T1000 (cell line): ENCODE measurements around the gene KIF16B.
A peak's percentile ranks its signal among the peaks of the same experiment; 100 is the strongest.
"Not testable (repeated sequence)": the region's sequence is repeated elsewhere in the genome, so short reads cannot be mapped to it uniquely, and the experiment has no call there.

Source experiments
- DNase-seq: peaks from one replicate; lab custom pipeline; 2025; ENCODE audit warnings: mixed read lengths; lab: John Stamatoyannopoulos, UW

KIF16B gene

GRCh38 chr20:16475225-16475624 lies 98.0 kb downstream of the KIF16B start:
- no peak for DNase-seq

- DNase-seq, result no peak
Observed at GRCh38 chr20:16474363-16474762, 98.9 kb downstream of the KIF16B start.

GRCh38 chr20:16472045-16472872 lies 101.0 kb downstream of the KIF16B start:
- DNase-seq, result no peak

GRCh38 chr20:16469395-16469905 lies 103.8 kb downstream of the KIF16B start:
- DNase-seq, result no peak

GRCh38 chr20:16462711-16463110 lies 110.5 kb downstream of the KIF16B start:
- DNase-seq, result no peak

GRCh38 chr20:16459019-16459700 lies 114.1 kb downstream of the KIF16B start:
- peak; percentile 10 for DNase-seq

- DNase-seq, result no peak
Observed at GRCh38 chr20:16457514-16457913, 115.7 kb downstream of the KIF16B start.

- no peak for DNase-seq
Observed at GRCh38 chr20:16455324-16455723, 117.9 kb downstream of the KIF16B start.

GRCh38 chr20:16451982-16452381 lies 121.3 kb downstream of the KIF16B start:
- no peak for DNase-seq

GRCh38 chr20:16451001-16451400 lies 122.2 kb downstream of the KIF16B start:
- DNase-seq, result no peak

- no peak for DNase-seq
Observed at GRCh38 chr20:16446991-16447390, 126.3 kb downstream of the KIF16B start.

GRCh38 chr20:16446246-16446645 lies 127.0 kb downstream of the KIF16B start:
- no peak for DNase-seq

- DNase-seq, result no peak
Observed at GRCh38 chr20:16445482-16445881, 127.8 kb downstream of the KIF16B start.

- no peak for DNase-seq
Observed at GRCh38 chr20:16444057-16444777, 129.0 kb downstream of the KIF16B start.

GRCh38 chr20:16441546-16442164 lies 131.6 kb downstream of the KIF16B start:
- no peak for DNase-seq

- no peak for DNase-seq
Observed at GRCh38 chr20:16440686-16441085, 132.6 kb downstream of the KIF16B start.

- not testable (repeated sequence) for DNase-seq
Observed at GRCh38 chr20:16439540-16439939, 133.7 kb downstream of the KIF16B start.

- DNase-seq, result no peak
Observed at GRCh38 chr20:16438100-16438499, 135.1 kb downstream of the KIF16B start.

GRCh38 chr20:16437387-16437996 lies 135.8 kb downstream of the KIF16B start:
- no peak for DNase-seq

- no peak for DNase-seq
Observed at GRCh38 chr20:16434062-16434664, 139.1 kb downstream of the KIF16B start.

GRCh38 chr20:16433293-16433580 lies 140.0 kb downstream of the KIF16B start:
- DNase-seq, result no peak
